NCI-H526 treated with DMSO at 0.1 percent for 48 hours (cell line): ENCODE measurements around the gene RASL12.
"Not testable (repeated sequence)": the region's sequence is repeated elsewhere in the genome, so short reads cannot be mapped to it uniquely, and the experiment has no call there.

Experiments
- DNase-seq: peaks from one replicate; lab custom pipeline; 2025; lab: John Stamatoyannopoulos, UW

The RASL12 gene

GRCh38 chr15:65056106-65056505, 11.7 kb downstream of the RASL12 start:
- no peak for DNase-seq

DNA sequence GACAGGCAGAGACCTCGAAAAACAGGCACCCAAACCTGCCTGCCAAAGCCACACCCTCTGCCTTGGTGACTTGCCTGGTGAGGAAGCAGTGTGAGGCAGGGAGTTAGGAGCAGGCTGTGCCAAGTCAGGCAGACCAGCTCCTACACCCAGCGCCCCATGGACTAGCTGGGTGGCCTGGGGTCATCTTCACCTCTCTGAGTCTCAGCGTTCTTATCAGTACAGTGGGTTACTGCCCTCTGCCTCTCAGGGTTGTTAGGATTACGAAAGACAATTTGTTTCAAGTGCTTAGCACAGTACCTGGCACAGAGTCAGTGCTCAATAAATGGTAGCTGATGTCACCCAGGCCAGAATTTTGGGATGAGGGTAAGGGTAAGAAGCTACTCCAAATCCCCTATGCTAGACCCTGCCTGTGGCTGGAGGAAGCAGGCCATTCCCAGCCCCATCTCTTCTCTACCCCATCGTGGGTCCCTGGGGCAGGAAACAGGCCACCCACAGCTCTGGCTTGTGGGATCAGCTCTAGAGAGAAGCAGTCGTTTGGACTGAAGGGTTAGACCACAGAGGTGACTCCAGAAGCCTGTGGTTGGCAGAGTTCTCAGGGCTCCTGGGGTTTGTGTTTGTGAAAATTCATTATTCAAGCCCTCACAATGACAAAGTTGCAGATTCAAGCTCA, 12.5 kb downstream of the RASL12 start:
- DNase-seq: no peak

DNA sequence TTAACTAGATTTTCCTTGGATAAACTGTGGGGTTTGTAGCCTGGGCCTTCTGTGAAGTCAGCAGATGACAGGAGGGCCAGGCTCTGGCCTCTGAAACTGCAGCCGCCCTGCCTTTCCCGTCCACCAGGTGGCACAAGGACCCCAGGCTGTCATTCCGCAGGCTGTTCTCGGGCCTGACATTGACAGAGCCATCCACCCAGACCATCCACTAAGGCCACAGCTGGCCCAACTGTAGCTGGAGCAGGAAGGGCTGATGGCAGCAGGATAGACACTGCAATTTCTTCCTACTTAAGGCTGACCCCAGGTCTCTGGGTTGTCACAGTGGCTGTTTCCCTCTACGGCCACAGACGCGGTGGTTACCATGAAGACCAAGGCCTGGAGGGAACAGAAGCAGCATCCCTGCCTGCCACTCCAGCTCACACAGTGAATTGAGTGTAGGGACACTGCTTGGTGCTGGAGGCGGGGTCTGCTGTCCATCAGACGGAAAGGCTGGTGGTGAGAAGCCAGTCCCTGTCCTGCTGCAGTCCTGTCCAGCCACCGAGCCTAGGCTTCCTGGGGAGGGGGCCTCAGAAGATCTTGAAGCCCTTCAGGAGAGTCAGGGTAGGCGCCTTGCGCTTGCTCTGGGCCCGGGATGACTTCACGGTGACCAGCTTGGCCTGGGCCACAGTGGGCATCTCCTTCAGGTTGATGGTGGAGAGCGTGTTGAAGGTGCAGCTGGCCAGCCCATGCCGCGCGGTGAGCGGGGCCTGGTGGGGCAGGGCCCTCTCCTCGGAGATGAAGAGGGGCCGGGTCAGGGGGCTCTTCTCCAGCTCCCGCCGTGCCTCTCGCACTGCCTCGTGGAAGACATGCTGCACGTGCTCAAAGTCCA, 13.2 kb downstream of the RASL12 start:
- DNase-seq: peak; percentile 36

DNA sequence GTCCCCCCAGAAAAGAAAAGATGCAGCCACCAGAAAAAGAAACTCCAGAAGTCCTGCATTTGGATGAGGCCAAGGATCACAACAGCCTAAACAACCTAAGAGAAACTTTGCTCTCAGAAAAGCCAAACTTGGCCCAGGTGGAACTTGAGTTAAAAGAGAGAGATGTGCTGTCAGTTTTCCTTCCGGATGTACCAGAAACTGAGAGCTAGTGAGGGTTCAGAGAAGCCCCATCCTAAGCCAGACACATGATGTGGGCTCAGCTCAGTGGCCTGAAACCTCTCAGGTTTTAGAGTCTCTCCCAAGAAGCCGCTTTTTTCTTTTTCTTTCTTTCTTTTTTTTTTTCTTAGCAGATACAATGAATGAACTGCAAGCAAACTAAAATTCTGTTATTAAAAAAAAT, 14.8 kb downstream of the RASL12 start:
- DNase-seq: no peak

DNA sequence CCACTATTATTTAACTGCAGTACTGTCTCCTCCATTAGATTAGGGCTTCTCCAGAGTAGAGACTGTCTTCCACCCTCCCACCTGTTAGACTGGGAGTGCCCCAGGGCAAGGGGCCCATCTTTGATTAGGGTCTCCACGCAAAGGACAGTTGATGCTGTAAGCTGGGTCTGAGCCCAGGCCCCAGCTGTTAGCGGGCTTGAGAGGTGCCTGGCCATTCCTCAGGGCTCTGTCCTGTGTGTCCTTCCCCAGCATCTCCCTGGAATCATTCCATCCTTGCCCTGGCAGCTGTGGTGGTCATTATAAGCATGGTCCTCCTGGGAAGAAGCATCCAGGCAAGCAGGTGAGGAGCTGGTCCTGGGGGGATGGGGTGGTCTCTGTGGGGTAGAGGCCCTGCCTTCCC, 16.5 kb downstream of the RASL12 start:
- DNase-seq: no peak

GRCh38 chr15:65050270-65050669, 17.5 kb downstream of the RASL12 start:
- DNase-seq: no peak

DNA sequence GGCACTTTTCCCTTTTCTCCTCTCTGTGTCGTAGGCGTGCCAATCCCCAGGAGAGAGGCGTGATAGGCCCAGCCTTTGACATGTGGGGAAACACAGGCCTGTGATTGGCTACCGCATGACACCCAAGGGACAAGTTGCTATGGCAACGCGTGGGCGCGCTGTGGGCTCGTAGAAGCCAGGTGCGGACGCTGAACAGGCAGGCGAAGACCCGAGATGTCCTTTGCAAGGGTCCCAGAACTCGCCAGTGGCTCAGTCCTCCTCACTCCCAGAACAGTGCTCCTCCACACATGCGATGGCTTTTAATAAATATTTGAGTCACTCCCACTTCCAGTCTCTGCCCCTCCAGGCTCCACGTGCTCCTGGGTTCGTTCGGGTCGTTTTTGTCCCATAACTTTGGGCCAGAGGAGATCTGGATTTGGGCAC, 18.4 kb downstream of the RASL12 start:
- peak; percentile 89 for DNase-seq

DNA sequence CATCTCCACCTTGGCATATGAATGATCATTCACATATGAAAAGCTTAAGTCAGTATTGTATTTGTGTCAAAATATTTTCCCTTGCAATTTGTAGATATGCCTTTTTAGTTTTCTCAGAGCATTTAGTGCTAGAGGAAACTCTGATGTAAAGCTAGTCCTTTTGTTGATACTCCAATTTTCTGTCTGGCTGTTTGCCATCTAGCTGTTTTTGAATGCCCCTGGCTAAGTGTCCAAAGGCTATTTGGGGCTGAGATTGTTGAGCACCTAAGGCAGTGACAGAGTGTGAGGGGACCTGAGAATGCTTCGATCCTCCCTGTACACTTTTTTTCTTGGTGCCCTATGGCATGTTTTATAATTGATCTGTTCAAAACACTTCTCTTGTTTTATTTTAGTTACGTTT, 19.6 kb downstream of the RASL12 start:
- DNase-seq: no peak

DNA sequence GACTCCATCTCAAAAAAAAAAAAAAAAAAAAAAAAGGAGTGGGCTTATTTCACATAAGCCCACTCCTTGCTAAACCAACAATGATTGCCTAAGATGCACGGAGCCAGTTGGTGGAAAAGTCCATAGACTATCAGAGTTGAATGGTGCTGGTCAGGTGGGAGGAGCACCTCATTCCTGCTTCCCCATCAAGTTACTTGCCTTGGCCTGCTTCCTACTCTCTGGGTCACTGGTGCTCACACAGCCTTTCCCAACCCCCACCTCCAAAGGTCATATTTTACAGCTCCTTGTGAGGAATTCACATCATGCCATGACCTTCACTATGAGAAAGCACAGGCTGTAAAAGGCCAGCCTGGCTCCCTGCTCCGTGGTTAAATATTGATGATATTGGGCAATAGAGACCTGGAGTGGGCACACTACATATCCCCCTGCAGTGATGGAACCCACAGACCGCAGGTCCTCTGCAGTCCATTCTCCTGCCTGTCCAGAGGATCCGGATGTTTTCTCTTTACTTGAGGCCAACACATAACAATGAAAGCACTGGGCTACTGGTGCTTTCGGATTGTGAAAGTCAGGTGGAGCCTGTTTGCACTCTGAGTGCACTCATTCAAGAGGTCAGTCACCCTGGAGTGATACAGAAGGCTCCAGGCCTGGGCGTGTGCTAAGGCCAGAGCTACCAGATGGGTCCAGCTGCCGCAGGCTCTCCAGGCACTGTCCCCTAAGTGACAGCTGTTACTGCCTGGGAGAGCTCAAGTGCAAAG, 22.9 kb downstream of the RASL12 start, which contains the start of gene SLC51B:
SLC51B (plus strand) TSS at position 664 of the 758 bp plus-strand sequence. CDS start 4,618 bp downstream, outside the sequence.
- no peak for DNase-seq

DNA sequence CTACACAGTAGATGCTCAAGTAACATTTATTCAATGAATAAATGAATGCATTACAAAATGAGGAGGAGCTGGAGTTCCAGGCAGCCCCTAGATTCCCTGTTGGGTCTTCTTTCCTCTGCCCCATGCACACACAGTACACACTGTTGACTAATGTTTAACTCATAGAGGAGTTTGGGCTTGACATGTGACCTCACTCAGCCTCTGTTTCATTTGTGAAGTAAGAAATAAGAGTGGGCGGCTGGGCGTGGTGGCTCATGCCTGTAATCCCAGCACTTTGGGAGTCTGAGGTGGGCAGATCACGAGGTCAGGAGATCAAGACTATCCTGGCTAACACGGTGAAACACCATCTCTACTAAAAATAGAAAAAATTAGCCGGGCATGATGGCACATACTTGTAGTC, 23.6 kb downstream of the RASL12 start:
- DNase-seq: not testable (repeated sequence)

DNA sequence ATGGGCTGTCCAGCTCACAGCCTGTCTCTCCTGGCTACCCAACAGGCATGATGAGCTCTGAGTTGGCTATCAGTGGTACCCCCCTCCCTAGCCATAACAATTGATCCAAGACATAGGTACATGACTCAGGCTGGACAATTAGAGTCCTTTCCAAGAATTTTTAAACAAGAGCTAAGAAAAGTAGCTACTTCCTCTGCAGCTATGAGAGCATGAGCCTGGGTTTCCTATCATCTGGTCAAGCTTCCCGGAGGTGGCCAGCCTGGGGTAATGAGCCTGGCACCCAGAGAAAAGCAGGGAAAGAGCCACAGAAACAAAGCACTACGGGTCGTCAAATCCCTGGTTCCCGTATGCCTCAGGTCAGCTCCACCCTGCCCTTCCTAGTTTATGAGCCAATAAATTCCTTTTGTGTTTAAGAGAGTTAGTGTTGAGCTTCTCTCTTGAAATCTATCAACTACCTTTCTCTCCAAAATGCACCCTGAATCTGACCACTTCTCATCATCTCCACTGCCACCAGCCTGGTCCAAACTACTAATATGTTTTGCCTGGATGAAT, 24.9 kb downstream of the RASL12 start:
- DNase-seq: no peak

DNA sequence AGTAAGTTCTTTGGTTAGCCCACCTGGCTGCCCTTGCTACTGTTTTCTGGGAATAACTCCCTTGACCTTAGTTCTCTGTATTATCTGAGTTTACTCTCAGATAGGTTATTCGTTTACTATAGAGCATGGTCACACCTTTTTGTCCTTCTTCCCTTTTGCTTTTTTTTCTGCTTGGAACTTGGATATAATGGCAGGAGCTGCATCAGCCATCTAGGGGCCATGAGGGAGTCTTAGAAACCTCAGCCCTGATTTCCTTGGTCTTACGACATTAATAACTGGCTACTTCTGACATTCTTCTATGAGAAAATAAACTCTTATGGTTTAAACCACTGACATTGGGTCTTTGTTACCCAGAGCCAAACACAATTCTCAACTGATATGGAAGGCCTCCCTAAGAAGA, 26.0 kb downstream of the RASL12 start:
- DNase-seq: no peak

DNA sequence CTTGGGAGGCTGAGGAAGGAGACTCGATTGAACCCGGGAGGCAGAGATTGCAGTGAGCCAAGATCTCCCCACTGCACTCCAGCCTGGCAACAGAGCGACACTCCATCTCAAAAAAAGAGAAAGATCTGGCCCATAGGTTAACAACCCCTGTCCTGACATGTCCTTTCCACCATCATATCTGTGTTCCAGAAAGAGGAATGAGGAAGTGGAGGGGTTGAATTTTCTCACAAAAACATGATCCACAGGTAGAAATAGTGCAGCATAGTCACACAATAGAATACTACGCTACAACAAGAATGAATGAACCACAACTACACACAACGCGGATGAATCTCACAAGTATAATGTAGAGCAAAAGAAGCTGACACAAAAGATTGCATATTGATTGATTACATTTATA, 27.3 kb downstream of the RASL12 start:
- DNase-seq: no peak

DNA sequence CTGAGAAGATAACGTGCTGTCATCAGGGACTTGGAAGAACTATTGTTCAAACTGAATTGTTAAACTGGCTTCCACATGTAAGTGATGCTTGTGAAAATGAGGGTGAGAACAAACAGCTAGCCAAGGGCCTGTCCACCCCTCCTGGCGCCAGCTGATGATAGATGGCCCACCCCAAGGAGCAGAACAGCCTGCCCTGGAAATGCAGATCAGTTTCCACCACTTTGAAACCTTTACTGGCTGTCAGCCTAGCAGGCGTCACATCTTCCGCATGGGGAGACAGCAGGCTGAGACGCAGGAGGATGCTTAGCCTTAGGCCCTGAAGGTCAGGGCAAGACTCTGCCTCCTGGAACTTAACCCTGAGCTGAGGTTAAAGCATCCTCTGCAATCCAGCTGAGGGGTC, 29.0 kb downstream of the RASL12 start:
- no peak for DNase-seq

DNA sequence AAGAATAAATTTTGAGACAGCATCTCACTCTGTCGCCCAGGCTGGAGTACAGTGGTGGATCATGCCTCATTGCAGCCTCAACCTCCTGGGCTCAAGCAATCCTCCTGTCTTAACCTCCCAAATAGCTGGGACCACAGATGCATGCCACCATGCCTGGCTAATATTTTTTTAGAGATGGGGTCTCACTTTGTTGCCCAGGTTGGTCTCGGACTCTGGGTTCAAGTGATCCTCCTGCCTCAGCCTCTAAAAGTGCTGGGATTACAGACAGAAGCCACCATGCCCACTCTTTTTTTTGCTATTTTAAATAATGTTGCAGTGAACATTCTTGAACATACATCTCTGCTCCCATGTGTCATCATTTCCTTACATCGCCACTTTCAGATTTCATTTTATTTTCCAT, 29.4 kb downstream of the RASL12 start:
- DNase-seq: no peak

- no peak for DNase-seq
These were observed 30.5 kb downstream of the RASL12 start for GRCh38 chr15:65037309-65037708.

- no peak for DNase-seq
These were observed 33.1 kb downstream of the RASL12 start for GRCh38 chr15:65034719-65035118.

DNA sequence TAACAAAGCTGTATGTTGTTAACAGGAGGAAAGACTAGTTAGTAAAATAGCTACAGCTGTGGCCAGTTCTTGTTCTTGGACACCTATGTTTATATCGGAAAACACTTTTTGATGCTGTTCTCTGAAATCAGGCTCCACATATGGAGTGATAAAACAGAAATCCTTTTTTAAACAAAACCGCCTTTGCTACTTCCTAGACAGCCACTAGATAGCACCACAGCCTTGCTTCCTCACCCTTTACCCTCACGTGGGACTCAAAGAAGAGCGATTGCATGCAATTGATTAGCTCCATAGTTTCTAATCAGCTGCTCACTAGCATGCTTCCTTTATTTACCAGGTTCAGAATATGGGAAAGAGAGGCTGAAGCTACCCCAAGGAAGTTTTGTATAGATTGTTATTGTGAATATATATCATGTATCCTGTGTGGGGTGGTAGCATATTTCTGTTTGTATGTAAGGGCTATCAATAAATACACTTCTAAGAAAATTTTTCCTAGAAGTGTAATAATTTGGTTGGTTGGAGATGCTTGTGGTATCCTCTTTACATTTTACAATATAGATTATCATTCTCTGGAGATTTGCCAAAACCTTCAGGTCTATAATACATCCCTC, 34.0 kb downstream of the RASL12 start:
- DNase-seq: peak; percentile 37

DNA sequence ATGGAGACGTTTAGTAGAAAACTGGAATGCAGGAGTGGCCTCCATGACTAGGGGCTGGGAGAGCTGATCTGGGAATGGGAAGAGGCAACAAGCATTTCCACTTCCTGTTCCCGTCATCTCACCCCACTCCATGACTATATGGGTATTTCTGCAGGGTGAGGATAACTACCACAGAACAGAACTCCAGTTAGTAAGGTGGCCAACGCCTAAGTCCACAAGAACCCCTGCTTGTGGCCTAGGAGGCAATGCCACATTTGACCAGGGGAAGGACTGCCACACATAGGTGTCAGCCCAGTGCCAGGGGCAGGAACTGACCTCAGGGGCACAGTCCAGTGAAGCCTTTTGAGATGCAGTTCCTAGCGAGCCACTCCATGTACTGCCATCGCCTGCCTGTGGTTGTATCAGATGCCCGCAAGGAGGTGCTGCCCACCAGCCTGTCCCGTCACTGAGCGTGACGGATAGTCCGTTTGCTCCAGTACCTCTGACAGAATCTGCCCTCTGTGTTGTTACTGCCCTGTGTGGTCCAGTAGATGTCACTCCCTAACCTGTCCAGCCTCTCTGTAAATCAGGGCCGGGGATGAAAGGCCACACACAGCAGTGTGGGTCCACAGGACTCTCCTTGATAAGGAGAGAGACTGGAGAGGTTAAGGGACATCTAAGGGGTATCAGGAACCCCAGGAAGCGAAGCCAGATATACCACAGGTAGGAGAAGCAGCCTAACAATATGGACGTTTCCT, 34.8 kb downstream of the RASL12 start:
- DNase-seq: peak; percentile 71

DNA sequence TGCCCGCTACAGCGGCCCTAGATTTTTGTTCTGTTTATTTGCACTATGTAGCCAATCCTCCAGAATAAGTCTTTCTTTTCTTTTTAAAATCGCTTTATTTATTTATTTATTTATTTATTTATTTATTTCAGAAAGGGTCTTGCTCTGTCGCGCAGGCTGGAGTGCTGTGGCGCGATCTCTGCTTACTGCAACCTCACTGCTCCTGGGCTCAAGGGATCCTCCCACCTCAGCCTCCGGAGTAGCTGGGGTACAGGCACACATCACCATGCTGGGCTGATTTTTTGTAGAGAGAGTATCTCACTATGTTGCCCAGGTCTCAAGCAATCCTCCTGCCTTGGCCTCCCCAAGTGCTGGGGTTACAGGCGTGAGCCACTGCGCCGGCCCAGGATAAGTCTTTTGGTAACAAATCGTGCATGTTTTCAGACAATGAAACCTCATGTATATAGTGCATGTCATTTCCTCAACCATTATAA, 38.0 kb downstream of the RASL12 start:
- no peak for DNase-seq
